ENCODE data around the gene TMEM158. TPM values are rescaled to one million over a fixed set of nuclear protein-coding genes. Genes with fewer than 3 reads are reported as not detected.

TMEM158 gene
- total and polyA plus RNA-seq, 10 of the 15 experiments (the other 5 are each of a cell fraction or from before 2014, with no cell fraction given) = not detected

DNA sequence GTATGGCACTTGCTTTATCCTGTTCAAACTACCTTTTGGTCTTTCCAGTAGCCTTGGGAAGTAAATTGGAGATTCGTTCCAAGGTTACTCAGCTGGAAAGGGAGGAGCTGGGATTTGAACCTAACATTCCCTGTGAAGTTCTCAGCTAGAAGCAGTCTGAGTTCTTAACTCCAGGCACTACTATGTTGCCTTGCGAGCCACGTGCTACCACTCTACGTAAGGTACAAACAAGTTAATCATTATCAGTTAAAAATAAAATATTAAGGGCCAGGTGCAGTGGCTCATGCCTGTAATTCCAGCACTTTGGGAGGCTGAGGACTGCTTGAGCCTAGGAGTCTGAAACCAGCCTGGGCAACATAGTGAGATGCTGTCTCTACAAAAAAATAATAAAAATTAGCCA, 49.2 kb downstream of the TMEM158 start (continued):
- TF ChIP-seq, protein P1, sequence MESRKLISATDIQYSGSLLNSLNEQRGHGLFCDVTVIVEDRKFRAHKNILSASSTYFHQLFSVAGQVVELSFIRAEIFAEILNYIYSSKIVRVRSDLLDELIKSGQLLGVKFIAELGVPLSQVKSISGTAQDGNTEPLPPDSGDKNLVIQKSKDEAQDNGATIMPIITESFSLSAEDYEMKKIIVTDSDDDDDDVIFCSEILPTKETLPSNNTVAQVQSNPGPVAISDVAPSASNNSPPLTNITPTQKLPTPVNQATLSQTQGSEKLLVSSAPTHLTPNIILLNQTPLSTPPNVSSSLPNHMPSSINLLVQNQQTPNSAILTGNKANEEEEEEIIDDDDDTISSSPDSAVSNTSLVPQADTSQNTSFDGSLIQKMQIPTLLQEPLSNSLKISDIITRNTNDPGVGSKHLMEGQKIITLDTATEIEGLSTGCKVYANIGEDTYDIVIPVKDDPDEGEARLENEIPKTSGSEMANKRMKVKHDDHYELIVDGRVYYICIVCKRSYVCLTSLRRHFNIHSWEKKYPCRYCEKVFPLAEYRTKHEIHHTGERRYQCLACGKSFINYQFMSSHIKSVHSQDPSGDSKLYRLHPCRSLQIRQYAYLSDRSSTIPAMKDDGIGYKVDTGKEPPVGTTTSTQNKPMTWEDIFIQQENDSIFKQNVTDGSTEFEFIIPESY (IDR thresholded peaks at IDR 0.05) = no peak
- TF ChIP-seq NRF1 (conservative IDR thresholded peaks at IDR 0.05; ENCODE audit: low read depth, low read length) = no peak

Small RNA genes within 50 kb of the gene (small RNA-seq; reads per million reads assigned to genes)
- gene RF00012 = not detected

Other genes with a start within 250 kb of the TMEM158 start
- gene CLEC3B, start 200.0 kb downstream of the TMEM158 start, total RNA-seq (2014; rRNA removed) = 0.11 TPM in 1 of 2 replicates, not detected in the other
- gene CLEC3B, start 200.0 kb downstream of the TMEM158 start, total RNA-seq (2014; rRNA removed; fragmentation: Illumina TruSeq; extraction: Trizol) = not detected in 2 replicates
- gene CLEC3B, start 200.0 kb downstream of the TMEM158 start, total RNA-seq (2021) = 0.23 TPM in 1 of 2 replicates, not detected in the other
- gene CLEC3B, start 200.0 kb downstream of the TMEM158 start, polyA plus RNA-seq (2011; rRNA removed) = not detected in 2 replicates
- not detected in 2 replicates for gene CLEC3B, start 200.0 kb downstream of the TMEM158 start, polyA plus RNA-seq (2014; fragmentation: Illumina TruSeq; extraction: Trizol)
- gene CLEC3B, start 200.0 kb downstream of the TMEM158 start, polyA plus RNA-seq (2014; fragmentation: Nextera tagmentation; extraction: Ambion mirVana) = not detected
- 0.13 TPM in 1 of 2 replicates, not detected in the other for gene CLEC3B, start 200.0 kb downstream of the TMEM158 start, polyA plus RNA-seq (2014; rRNA removed)
- gene CLEC3B, start 200.0 kb downstream of the TMEM158 start, polyA plus RNA-seq (2016; fragmentation: Nextera tagmentation; extraction: Ambion mirVana) = not detected
- 0.65 and 1.0 TPM in 2 replicates for gene CDCP1, start 79.9 kb downstream of the TMEM158 start, total RNA-seq (2014; rRNA removed)
- gene CDCP1, start 79.9 kb downstream of the TMEM158 start, total RNA-seq (2014; rRNA removed; fragmentation: Illumina TruSeq; extraction: Trizol) = 0.46 and 0.58 TPM in 2 replicates
- gene CDCP1, start 79.9 kb downstream of the TMEM158 start, total RNA-seq (2021) = 1.5 and 1.7 TPM in 2 replicates
- gene CDCP1, start 79.9 kb downstream of the TMEM158 start, polyA plus RNA-seq (2011; rRNA removed) = 1.2 and 2.2 TPM in 2 replicates
- 0.51 and 1.1 TPM in 2 replicates for gene CDCP1, start 79.9 kb downstream of the TMEM158 start, polyA plus RNA-seq (2014; fragmentation: Illumina TruSeq; extraction: Trizol)
- under 1 TPM; 0.35 to 0.69 TPM for gene CDCP1, start 79.9 kb downstream of the TMEM158 start, polyA plus RNA-seq (2014; fragmentation: Nextera tagmentation; extraction: Ambion mirVana)
- gene CDCP1, start 79.9 kb downstream of the TMEM158 start, polyA plus RNA-seq (2014; rRNA removed) = 0.56 and 0.77 TPM in 2 replicates
- gene CDCP1, start 79.9 kb downstream of the TMEM158 start, polyA plus RNA-seq (2016; fragmentation: Nextera tagmentation; extraction: Ambion mirVana) = 1 to 10 TPM in 1 of 2 experiments, under 1 TPM in 1; 0.71 to 1.1 TPM
- 29.9 and 31.3 TPM in 2 replicates for gene LARS2, start 162.3 kb upstream of the TMEM158 start, total RNA-seq (2014; rRNA removed)
- gene LARS2, start 162.3 kb upstream of the TMEM158 start, total RNA-seq (2014; rRNA removed; fragmentation: Illumina TruSeq; extraction: Trizol) = 27.6 and 29.5 TPM in 2 replicates
- gene LARS2, start 162.3 kb upstream of the TMEM158 start, total RNA-seq (2021) = 36.5 and 38.9 TPM in 2 replicates
- gene LARS2, start 162.3 kb upstream of the TMEM158 start, polyA plus RNA-seq (2011; rRNA removed) = 23.8 and 27.0 TPM in 2 replicates
- 23.9 and 30.8 TPM in 2 replicates for gene LARS2, start 162.3 kb upstream of the TMEM158 start, polyA plus RNA-seq (2014; fragmentation: Illumina TruSeq; extraction: Trizol)
- gene LARS2, start 162.3 kb upstream of the TMEM158 start, polyA plus RNA-seq (2014; fragmentation: Nextera tagmentation; extraction: Ambion mirVana) = 1 to 10 TPM; 2.8 to 3.5 TPM
- gene LARS2, start 162.3 kb upstream of the TMEM158 start, polyA plus RNA-seq (2014; rRNA removed) = 22.5 and 23.8 TPM in 2 replicates
- 10 to 100 TPM; 31.3 to 35.7 TPM for gene LARS2, start 162.3 kb upstream of the TMEM158 start, polyA plus RNA-seq (2016; fragmentation: Nextera tagmentation; extraction: Ambion mirVana)

Measured in GM12878 (cell line).